Endothelial cell of umbilical vein (primary cell): ENCODE measurements around the gene VGLL4. TPM values are rescaled to one million over a fixed set of nuclear protein-coding genes. Genes with fewer than 3 reads are reported as not detected.

Experiments
- BruUV-seq: library from RNA; stranded (reverse); fragments of 400-500 nt; replicated peaks from 2 replicates; lab custom pipeline; 2021; lab: Mats Ljungman, UMichigan
- CTCF ChIA-PET: fragments of 300-600, 350-600 bp; sonication (Branson Sonifier 250); formaldehyde crosslinking; loops from one replicate; lab custom pipeline; 2021; ENCODE audit warnings: antibody characterized with exemption, inconsistent platforms; lab: Charles Lee
- POLR2A ChIA-PET: fragments of 300-600, 350-600 bp; sonication (Branson Sonifier 250); formaldehyde crosslinking; loops from one replicate; lab custom pipeline; 2021; ENCODE audit warnings: antibody characterized with exemption, inconsistent platforms; lab: Charles Lee
- DNase-seq: peaks from one replicate; pipeline ENCODE4 v3.0.0-alpha.2; 2011; ENCODE audit warnings: low read depth, low spot score
- FAIRE-seq: peaks from 2 replicates; lab custom pipeline; 2011; peaks lifted over from hg19 to GRCh38; lab: Jason Lieb, UNC
- H2AFZ ChIP-seq: 2 replicates; pipeline ENCODE4 v1.6.0; 2012; ENCODE audit warnings: low read depth, low read length, control low read depth, inconsistent platforms
- H3K27ac ChIP-seq: 2 replicates; pipeline ENCODE4 v1.5.1; 2011; ENCODE audit warnings: low read depth, mild to moderate bottlenecking, control low read depth, low read length, moderate library complexity; ENCODE audit not compliant: insufficient read depth
- H3K27me3 ChIP-seq, 2 experiments: 2 replicates each; pipeline versions ENCODE4 v1.6.0 to v1.6.1; 2011; ENCODE audit warnings: low read length in 2 of 2, mixed read lengths in 1 of 2; ENCODE audit not compliant: control insufficient read depth in 2 of 2, insufficient read depth in 2 of 2
- H3K36me3 ChIP-seq, 2 experiments: 2 replicates in 1 of 2; 3 replicates in 1 of 2; pipeline ENCODE4 v1.5.1; 2011; ENCODE audit warnings: low read length in 2 of 2, mild to moderate bottlenecking in 1 of 2, moderate library complexity in 1 of 2; ENCODE audit not compliant: control insufficient read depth in 2 of 2, insufficient read depth in 2 of 2; ENCODE audit errors: extremely low read depth in 1 of 2
- H3K4me1 ChIP-seq: 3 replicates; pipeline ENCODE4 v1.5.1; 2011; ENCODE audit warnings: mild to moderate bottlenecking, low read length; ENCODE audit not compliant: control insufficient read depth, insufficient read depth; ENCODE audit errors: extremely low read depth
- H3K4me2 ChIP-seq: 2 replicates; pipeline ENCODE4 v1.6.1; 2011; ENCODE audit warnings: low read length, control low read depth, mixed read lengths; ENCODE audit not compliant: insufficient read depth
- H3K4me3 ChIP-seq, 3 experiments: fragments of 200-600 bp in 1 of 3; sonication (generic), shearing (Covaris generic) in 1 of 3; replicated peaks in 1 of 3; 2 replicates each; pipeline ENCODE4 v1.5.1; 2011 to 2016; ENCODE audit warnings: control low read depth in 3 of 3, low read length in 3 of 3, mild to moderate bottlenecking in 2 of 3, inconsistent platforms in 1 of 3, low read depth in 1 of 3, moderate library complexity in 1 of 3; ENCODE audit not compliant: insufficient read depth in 1 of 3
- H3K79me2 ChIP-seq: 2 replicates; pipeline ENCODE4 v1.6.0; 2012; ENCODE audit warnings: low read length, inconsistent platforms; ENCODE audit not compliant: control insufficient read depth, insufficient read depth
- H3K9ac ChIP-seq: replicated peaks from 2 replicates; pipeline ENCODE3; 2011; ENCODE audit warnings: low read length, control low read depth; ENCODE audit not compliant: insufficient read depth; ENCODE audit errors: extremely low read depth
- H3K9me1 ChIP-seq: replicated peaks from 3 replicates; pipeline ENCODE4 v1.6.0; 2011; ENCODE audit warnings: mild to moderate bottlenecking, low read length; ENCODE audit not compliant: control insufficient read depth, insufficient read depth; ENCODE audit errors: extremely low read depth
- H3K9me3 ChIP-seq: replicated peaks from 2 replicates; pipeline ENCODE4 v1.5.1; 2012; ENCODE audit warnings: low read length, inconsistent platforms; ENCODE audit not compliant: control insufficient read depth, insufficient read depth
- H4K20me1 ChIP-seq: replicated peaks from 2 replicates; pipeline ENCODE3; 2011; ENCODE audit warnings: mild to moderate bottlenecking, low read length; ENCODE audit not compliant: control insufficient read depth, insufficient read depth; ENCODE audit errors: extremely low read depth
- CTCF ChIP-seq, 2 donors: IDR thresholded peaks; 1 replicate in 1 of 2; 2 replicates in 1 of 2; pipeline ENCODE4 v1.5.1; 2011; ENCODE audit warnings: low read length in 2 of 2, mild to moderate bottlenecking in 2 of 2, moderate library complexity in 2 of 2, control low read depth in 1 of 2, inconsistent platforms in 1 of 2, low read depth in 1 of 2; ENCODE audit not compliant: insufficient read depth in 1 of 2; ENCODE audit errors: extremely low read depth in 1 of 2
- EZH2 ChIP-seq: IDR thresholded peaks from 2 replicates; pipeline ENCODE4 v1.6.1; 2012; ENCODE audit warnings: borderline replicate concordance, low read depth, mild to moderate bottlenecking, moderate library complexity, low read length, inconsistent platforms; ENCODE audit not compliant: severe bottlenecking
- FOS ChIP-seq: IDR thresholded peaks from 2 replicates; pipeline ENCODE4 v1.6.1; 2011; ENCODE audit warnings: mild to moderate bottlenecking, low read length, moderate library complexity, borderline replicate concordance; ENCODE audit not compliant: insufficient read depth
- GATA2 ChIP-seq: IDR thresholded peaks from 2 replicates; pipeline ENCODE4 v1.7.0; 2011; ENCODE audit warnings: low read depth, mild to moderate bottlenecking, moderate library complexity, mixed read lengths, low read length; ENCODE audit not compliant: insufficient read length, insufficient read depth
- JUN ChIP-seq: IDR thresholded peaks from 2 replicates; pipeline ENCODE4 v1.6.1; 2011; ENCODE audit warnings: borderline replicate concordance, low read depth; ENCODE audit not compliant: insufficient read length, insufficient read depth
- MAX ChIP-seq: IDR thresholded peaks from 2 replicates; pipeline ENCODE4 v1.6.1; 2011; ENCODE audit not compliant: insufficient read depth, insufficient read length
- MYC ChIP-seq: IDR thresholded peaks from one replicate; pipeline ENCODE4 v1.6.1; 2011; ENCODE audit warnings: mild to moderate bottlenecking, low read depth, low read length
- POLR2A ChIP-seq: IDR thresholded peaks from 2 replicates; pipeline ENCODE4 v1.6.1; 2012; ENCODE audit warnings: low read depth, mild to moderate bottlenecking, control low read depth, low read length
- POLR2AphosphoS5 ChIP-seq: IDR thresholded peaks from 2 replicates; pipeline ENCODE4 v1.6.1; 2012; ENCODE audit warnings: low read depth, mild to moderate bottlenecking, control low read depth, low read length, moderate library complexity; ENCODE audit not compliant: insufficient read depth
- dilution Hi-C: fragments of 300-500 bp; cut with MboI; formaldehyde crosslinking; loops from one replicate; pipeline ENCODE4 v1.15.0; 2019; ENCODE audit warnings: low sequenced_read_pairs; ENCODE audit not compliant: extremely low pct_ligation_motif_present
- intact Hi-C: fragments of 100-400 bp; cut with micrococcal nuclease; formaldehyde crosslinking; loops from one replicate; pipeline ENCODE4 v1.10.0; 2022
- polyA plus RNA-seq, 4 experiments: library from polyadenylated mRNA; depleted of rRNA in 3 of 4; stranded (reverse) in 3 of 4; unstranded in 1 of 4; fragments of >200 nt; gene quantifications; 2 replicates each; pipeline versions ENCODE4 v1.2.1 to v1.2.3, GENCODE V29; 2011 to 2012; ENCODE audit warnings: missing spikeins in 1 of 4
- total RNA-seq: library from RNA; stranded (reverse); gene quantifications from 2 replicates; pipeline ENCODE4 v1.2.3, GENCODE V29; 2021

The VGLL4 gene
- total and polyA plus RNA-seq, 2 donors (not counting 3 experiments of a cell fraction or from before 2014, with no cell fraction given), result 67.0 to 78.9 TPM

- Histone ChIP-seq H3K9ac (no peak overlapping the region), H3K27me3 (no peaks in the 10 kb centered on the region), H3K4me3 (no peak overlapping the region), H3K9me3 (no peaks in the 10 kb centered on the region), H3K27ac (no peak overlapping the region), H3K79me2 (no peaks in the 10 kb centered on the region), H2AFZ (no peak overlapping the region), H3K9me1 (no peaks in the 10 kb centered on the region), H4K20me1 (no peaks in the 10 kb centered on the region), H3K36me3 (no peaks in the 10 kb centered on the region), H3K4me2 (no peak overlapping the region), H3K4me1 (peaks cover 8% of the 10 kb centered on the region)
- no peak for DNase-seq
- TF ChIP-seq FOS (no peak), POLR2A (no peak), CTCF (IDR thresholded peaks at IDR 0.05; ENCODE audit: extremely low read depth in 1 of 2, insufficient read depth in 1 of 2, low read depth in 1 of 2, low read length in 2 of 2) (no peak), GATA2 (no peak), MAX (no peak), JUN (no peak), MYC (no peak), POLR2AphosphoS5 (no peak), EZH2 (no peak)
- intact Hi-C loops, result no loop called here
- dilution Hi-C loops, result no loop called here
- BruUV-seq, result no TSS peak
- ChIA-PET CTCF (interaction anchor here (1.2 to 1.7 kb wide), 3 partner anchors 12 to 22 kb away, joined by 3 to 8 read pairs (median 6); no protein-coding TSS in a partner anchor), POLR2A (no interaction called here)
- no peak for FAIRE-seq
Observed at GRCh38 chr3:11521167-11521566, 122.5 kb downstream of the VGLL4 start.
